Mammary epithelial cell (primary cell): ENCODE data around the gene LINGO1.

Source experiments
- EZH2 ChIP-seq: IDR thresholded peaks from 2 replicates; pipeline ENCODE4 v1.6.1; 2012; ENCODE audit warnings: low read length, inconsistent platforms, borderline replicate concordance
- TF ChIP-seq, protein P1 (sequence below), 2 donors: IDR thresholded peaks in 1 of 2; conservative IDR thresholded peaks in 1 of 2; 2 replicates each; pipeline ENCODE4 v1.5.1; 2011 to 2012; ENCODE audit warnings: inconsistent platforms in 2 of 2, low read length in 2 of 2, mild to moderate bottlenecking in 2 of 2, control low read depth in 1 of 2, low read depth in 1 of 2; ENCODE audit not compliant: insufficient read depth in 1 of 2; ENCODE audit errors: extremely low read depth in 1 of 2

DNA sequence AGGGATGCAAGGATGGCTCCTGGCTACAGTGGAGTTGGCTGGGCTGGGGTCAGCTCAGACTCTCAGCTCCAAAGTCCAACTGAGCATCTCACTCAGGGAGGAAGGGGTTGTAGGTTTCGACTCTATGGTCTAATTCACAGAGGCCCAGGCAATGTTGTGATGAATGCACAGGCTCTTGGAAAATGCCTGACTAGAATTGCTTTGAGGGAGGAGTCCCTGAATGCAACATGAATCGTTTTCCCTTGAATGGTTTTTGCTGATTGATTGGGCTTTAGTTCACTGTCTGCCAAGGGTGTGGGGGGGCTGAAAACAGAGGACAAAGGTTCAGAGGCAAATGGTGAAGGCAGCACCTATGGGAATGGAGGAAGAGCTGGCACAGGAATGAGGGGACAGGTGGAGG is 48.6 kb upstream of the LINGO1 start:
- TF ChIP-seq, protein P1, sequence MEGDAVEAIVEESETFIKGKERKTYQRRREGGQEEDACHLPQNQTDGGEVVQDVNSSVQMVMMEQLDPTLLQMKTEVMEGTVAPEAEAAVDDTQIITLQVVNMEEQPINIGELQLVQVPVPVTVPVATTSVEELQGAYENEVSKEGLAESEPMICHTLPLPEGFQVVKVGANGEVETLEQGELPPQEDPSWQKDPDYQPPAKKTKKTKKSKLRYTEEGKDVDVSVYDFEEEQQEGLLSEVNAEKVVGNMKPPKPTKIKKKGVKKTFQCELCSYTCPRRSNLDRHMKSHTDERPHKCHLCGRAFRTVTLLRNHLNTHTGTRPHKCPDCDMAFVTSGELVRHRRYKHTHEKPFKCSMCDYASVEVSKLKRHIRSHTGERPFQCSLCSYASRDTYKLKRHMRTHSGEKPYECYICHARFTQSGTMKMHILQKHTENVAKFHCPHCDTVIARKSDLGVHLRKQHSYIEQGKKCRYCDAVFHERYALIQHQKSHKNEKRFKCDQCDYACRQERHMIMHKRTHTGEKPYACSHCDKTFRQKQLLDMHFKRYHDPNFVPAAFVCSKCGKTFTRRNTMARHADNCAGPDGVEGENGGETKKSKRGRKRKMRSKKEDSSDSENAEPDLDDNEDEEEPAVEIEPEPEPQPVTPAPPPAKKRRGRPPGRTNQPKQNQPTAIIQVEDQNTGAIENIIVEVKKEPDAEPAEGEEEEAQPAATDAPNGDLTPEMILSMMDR (conservative IDR thresholded peaks at IDR 0.05 in 1 of 2, IDR thresholded peaks at IDR 0.05 in 1 of 2; ENCODE audit: extremely low read depth in 1 of 2, insufficient read depth in 1 of 2, low read depth in 1 of 2, low read length in 2 of 2), result no peak
- TF ChIP-seq EZH2, result no peak
